ENCODE results near the gene RNASE2.
"Not testable (repeated sequence)": the region's sequence is repeated elsewhere in the genome, so short reads cannot be mapped to it uniquely, and the experiment has no call there.

The RNASE2 gene

GRCh38 chr14:20982646-20983369 lies 27.5 kb downstream of the RNASE2 start:
- DNase-seq = no peak

- DNase-seq = not testable (repeated sequence)
These were observed 30.4 kb downstream of the RNASE2 start for GRCh38 chr14:20985650-20986049.

GRCh38 chr14:20986811-20987210 lies 31.5 kb downstream of the RNASE2 start:
- no peak for DNase-seq

GRCh38 chr14:20988717-20989470 lies 33.6 kb downstream of the RNASE2 start:
- DNase-seq = no peak

- no peak for DNase-seq
These were observed 34.1 kb downstream of the RNASE2 start for GRCh38 chr14:20989471-20989786.

- peak; percentile 88 for DNase-seq
These were observed 34.7 kb downstream of the RNASE2 start, which contains the start of gene METTL17 for GRCh38 chr14:20989787-20990600. METTL17 (plus strand) TSS chr14:20989980; CDS start chr14:20990003, 23 bp downstream.

GRCh38 chr14:20996521-20996920 lies 41.2 kb downstream of the RNASE2 start:
- no peak for DNase-seq

- no peak for DNase-seq
These were observed 41.8 kb downstream of the RNASE2 start for GRCh38 chr14:20997115-20997514.

GRCh38 chr14:20997564-20997963 lies 42.3 kb downstream of the RNASE2 start:
- DNase-seq = no peak

- no peak for DNase-seq
These were observed 42.9 kb downstream of the RNASE2 start for GRCh38 chr14:20998139-20998538.

- DNase-seq = no peak
These were observed 43.5 kb downstream of the RNASE2 start, which contains the start of gene SLC39A2 for GRCh38 chr14:20998674-20999366. SLC39A2 (plus strand) TSS chr14:20999293; CDS start chr14:20999447, 154 bp downstream.

- DNase-seq = no peak
These were observed 44.3 kb downstream of the RNASE2 start for GRCh38 chr14:20999591-20999990.

GRCh38 chr14:21001218-21001617 lies 45.9 kb downstream of the RNASE2 start:
- no peak for DNase-seq

- no peak for DNase-seq
These were observed 48.6 kb downstream of the RNASE2 start for GRCh38 chr14:21003788-21004346.

Measured in NCI-H1048 (cell line).